Measurements from ENCODE around the gene SYP. TPM values are rescaled to one million over a fixed set of nuclear protein-coding genes. Genes with fewer than 3 reads are reported as not detected.

Gene SYP
- total and polyA plus RNA-seq, 9 of the 15 experiments (the other 6 are each of a cell fraction or from before 2014, with no cell fraction given), result 0.48 to 5.1 (median 2.6) TPM

DNA sequence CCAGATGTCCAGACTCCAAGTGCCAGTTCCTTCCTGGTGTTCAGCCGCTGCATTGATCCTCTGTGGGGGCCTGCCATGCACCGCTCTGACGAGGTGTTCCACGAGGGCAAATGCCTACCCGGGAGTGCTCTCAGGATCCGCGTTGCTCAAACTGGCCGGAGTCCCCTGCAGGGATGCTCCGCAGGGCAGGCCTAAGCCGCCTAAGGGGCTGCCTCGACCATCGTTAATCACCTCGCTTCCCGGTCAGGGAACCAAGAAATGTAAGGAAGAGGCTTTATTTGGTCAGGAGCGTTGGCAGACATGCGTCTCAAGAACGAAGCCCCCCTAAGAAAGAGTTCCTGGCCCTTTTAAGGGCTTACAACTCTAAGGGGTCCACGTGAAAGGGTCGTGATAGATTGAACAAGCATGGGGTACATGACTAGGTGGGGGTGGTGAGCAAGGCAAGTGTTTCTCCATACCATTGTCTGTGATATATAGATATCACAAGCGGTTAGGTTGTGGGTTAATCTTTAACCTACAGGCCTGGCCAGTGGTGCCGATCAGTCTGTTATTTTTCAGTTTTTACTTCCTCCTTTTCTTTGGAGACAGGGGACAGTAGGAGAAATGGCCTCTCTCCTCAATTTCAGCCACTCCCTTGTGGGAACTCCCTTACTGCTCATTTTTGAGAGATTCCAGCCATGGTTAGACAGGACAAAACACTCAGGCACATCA lies 51.4 kb downstream of the SYP start (continued):
- peak in 1 of 2 experiments; percentile 62 for TF ChIP-seq NCOA2 (IDR thresholded peaks at IDR 0.05; ENCODE audit: partially characterized antibody in 2 of 2)
- TF ChIP-seq PHB2 (IDR thresholded peaks at IDR 0.05; ENCODE audit: low read depth), result peak; percentile 79
- TF ChIP-seq BRD9 (IDR thresholded peaks at IDR 0.05; ENCODE audit: low read depth, partially characterized antibody), result peak; percentile 63
- TF ChIP-seq, protein P1, sequence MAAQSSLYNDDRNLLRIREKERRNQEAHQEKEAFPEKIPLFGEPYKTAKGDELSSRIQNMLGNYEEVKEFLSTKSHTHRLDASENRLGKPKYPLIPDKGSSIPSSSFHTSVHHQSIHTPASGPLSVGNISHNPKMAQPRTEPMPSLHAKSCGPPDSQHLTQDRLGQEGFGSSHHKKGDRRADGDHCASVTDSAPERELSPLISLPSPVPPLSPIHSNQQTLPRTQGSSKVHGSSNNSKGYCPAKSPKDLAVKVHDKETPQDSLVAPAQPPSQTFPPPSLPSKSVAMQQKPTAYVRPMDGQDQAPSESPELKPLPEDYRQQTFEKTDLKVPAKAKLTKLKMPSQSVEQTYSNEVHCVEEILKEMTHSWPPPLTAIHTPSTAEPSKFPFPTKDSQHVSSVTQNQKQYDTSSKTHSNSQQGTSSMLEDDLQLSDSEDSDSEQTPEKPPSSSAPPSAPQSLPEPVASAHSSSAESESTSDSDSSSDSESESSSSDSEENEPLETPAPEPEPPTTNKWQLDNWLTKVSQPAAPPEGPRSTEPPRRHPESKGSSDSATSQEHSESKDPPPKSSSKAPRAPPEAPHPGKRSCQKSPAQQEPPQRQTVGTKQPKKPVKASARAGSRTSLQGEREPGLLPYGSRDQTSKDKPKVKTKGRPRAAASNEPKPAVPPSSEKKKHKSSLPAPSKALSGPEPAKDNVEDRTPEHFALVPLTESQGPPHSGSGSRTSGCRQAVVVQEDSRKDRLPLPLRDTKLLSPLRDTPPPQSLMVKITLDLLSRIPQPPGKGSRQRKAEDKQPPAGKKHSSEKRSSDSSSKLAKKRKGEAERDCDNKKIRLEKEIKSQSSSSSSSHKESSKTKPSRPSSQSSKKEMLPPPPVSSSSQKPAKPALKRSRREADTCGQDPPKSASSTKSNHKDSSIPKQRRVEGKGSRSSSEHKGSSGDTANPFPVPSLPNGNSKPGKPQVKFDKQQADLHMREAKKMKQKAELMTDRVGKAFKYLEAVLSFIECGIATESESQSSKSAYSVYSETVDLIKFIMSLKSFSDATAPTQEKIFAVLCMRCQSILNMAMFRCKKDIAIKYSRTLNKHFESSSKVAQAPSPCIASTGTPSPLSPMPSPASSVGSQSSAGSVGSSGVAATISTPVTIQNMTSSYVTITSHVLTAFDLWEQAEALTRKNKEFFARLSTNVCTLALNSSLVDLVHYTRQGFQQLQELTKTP (IDR thresholded peaks at IDR 0.05; ENCODE audit: low read depth in 1 of 2, partially characterized antibody in 2 of 2), result peak in 1 of 2 experiments; percentile 69
- TF ChIP-seq SMARCA4 (IDR thresholded peaks at IDR 0.05), result peak; percentile 85
- peak; percentile 50 for TF ChIP-seq TBP (optimal IDR thresholded peaks at IDR 0.05; ENCODE audit: low read depth, low read length)
- peak; percentile 64 for TF ChIP-seq HDAC3 (IDR thresholded peaks at IDR 0.05; ENCODE audit: borderline replicate concordance, partially characterized antibody)
- TF ChIP-seq, protein P2, sequence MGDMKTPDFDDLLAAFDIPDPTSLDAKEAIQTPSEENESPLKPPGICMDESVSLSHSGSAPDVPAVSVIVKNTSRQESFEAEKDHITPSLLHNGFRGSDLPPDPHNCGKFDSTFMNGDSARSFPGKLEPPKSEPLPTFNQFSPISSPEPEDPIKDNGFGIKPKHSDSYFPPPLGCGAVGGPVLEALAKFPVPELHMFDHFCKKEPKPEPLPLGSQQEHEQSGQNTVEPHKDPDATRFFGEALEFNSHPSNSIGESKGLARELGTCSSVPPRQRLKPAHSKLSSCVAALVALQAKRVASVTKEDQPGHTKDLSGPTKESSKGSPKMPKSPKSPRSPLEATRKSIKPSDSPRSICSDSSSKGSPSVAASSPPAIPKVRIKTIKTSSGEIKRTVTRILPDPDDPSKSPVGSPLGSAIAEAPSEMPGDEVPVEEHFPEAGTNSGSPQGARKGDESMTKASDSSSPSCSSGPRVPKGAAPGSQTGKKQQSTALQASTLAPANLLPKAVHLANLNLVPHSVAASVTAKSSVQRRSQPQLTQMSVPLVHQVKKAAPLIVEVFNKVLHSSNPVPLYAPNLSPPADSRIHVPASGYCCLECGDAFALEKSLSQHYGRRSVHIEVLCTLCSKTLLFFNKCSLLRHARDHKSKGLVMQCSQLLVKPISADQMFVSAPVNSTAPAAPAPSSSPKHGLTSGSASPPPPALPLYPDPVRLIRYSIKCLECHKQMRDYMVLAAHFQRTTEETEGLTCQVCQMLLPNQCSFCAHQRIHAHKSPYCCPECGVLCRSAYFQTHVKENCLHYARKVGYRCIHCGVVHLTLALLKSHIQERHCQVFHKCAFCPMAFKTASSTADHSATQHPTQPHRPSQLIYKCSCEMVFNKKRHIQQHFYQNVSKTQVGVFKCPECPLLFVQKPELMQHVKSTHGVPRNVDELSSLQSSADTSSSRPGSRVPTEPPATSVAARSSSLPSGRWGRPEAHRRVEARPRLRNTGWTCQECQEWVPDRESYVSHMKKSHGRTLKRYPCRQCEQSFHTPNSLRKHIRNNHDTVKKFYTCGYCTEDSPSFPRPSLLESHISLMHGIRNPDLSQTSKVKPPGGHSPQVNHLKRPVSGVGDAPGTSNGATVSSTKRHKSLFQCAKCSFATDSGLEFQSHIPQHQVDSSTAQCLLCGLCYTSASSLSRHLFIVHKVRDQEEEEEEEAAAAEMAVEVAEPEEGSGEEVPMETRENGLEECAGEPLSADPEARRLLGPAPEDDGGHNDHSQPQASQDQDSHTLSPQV (IDR thresholded peaks at IDR 0.05), result peak; percentile 82
- peak; percentile 84 for TF ChIP-seq NFRKB (IDR thresholded peaks at IDR 0.05; ENCODE audit: low read depth)
